OCI-LY7 (cell line): ENCODE data around the gene DSCAM.

Experiments
- EZH2phosphoT487 ChIP-seq: fragments of 200-600 bp; sonication (generic); IDR thresholded peaks from 2 replicates; pipeline ENCODE4 v1.6.1; 2018; ENCODE audit warnings: low read depth, borderline replicate concordance, mild to moderate bottlenecking, mixed run types, antibody characterized with exemption, low read length, moderate library complexity, mixed read lengths
- TF ChIP-seq, protein P1 (sequence below): fragments of 200-600 bp; sonication (generic); conservative IDR thresholded peaks from 2 replicates; pipeline ENCODE4 v1.5.1; 2014; ENCODE audit warnings: mild to moderate bottlenecking, antibody characterized with exemption, low read length, moderate library complexity, mixed read lengths

DNA sequence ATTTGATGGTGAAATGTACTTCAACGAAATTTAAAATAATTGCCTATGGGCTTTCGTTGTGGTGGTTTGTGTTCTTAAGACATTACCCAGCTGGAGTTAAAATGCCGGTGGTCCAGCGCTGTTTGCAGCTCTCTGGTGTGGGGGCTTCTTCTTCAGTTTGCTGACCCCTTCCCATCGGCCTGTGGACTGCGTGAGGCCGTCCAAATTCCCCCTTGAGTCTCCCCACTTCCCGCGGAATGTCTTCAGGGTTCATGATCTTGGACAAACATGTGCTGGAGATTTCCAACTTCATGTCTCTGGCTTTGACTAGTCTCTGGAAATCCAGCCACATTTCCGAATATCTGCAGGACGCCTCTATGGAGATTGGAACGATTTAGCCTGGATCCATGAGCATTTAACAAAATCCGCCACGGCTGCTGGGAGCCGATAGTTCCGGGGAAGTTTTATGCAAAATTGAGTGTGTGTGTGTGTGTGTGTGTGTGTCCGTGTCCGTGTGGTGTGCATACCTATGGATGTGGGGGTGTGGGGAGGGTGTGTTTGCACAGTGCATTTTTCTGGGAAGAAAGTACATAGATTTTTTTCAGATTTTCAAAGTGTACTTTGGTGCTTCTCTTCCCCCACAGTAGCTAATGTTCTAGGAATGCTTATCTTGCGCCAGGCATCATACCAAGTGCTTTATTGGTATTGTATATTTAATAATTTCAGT, 862.5 kb downstream of the DSCAM start:
- TF ChIP-seq, protein P1, sequence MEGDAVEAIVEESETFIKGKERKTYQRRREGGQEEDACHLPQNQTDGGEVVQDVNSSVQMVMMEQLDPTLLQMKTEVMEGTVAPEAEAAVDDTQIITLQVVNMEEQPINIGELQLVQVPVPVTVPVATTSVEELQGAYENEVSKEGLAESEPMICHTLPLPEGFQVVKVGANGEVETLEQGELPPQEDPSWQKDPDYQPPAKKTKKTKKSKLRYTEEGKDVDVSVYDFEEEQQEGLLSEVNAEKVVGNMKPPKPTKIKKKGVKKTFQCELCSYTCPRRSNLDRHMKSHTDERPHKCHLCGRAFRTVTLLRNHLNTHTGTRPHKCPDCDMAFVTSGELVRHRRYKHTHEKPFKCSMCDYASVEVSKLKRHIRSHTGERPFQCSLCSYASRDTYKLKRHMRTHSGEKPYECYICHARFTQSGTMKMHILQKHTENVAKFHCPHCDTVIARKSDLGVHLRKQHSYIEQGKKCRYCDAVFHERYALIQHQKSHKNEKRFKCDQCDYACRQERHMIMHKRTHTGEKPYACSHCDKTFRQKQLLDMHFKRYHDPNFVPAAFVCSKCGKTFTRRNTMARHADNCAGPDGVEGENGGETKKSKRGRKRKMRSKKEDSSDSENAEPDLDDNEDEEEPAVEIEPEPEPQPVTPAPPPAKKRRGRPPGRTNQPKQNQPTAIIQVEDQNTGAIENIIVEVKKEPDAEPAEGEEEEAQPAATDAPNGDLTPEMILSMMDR = no peak
- TF ChIP-seq EZH2phosphoT487 = no peak
